PC-9 (cell line): ENCODE measurements around the gene DAPK1. TPM values are rescaled to one million over a fixed set of nuclear protein-coding genes. Genes with fewer than 3 reads are reported as not detected.

Experiments
- BruUV-seq: library from RNA; stranded (reverse); fragments of 400-500 nt; replicated peaks from 2 replicates; lab custom pipeline; 2021; lab: Mats Ljungman, UMichigan
- CTCF ChIA-PET: fragments of 300-600 bp; sonication (Branson Sonifier 250); formaldehyde crosslinking; loops from one replicate; lab custom pipeline; 2022; ENCODE audit warnings: antibody characterized with exemption; lab: Charles Lee
- POLR2A ChIA-PET: fragments of 300-600 bp; sonication (Branson Sonifier 250); formaldehyde crosslinking; loops from one replicate; lab custom pipeline; 2022; ENCODE audit warnings: antibody characterized with exemption; ENCODE audit not compliant: unreplicated experiment; lab: Charles Lee
- DNase-seq, 2 experiments: peaks; one replicate each; pipeline versions ENCODE4 v3.0.0 to v3.0.0-alpha.2; 2015 to 2022; ENCODE audit warnings: mixed read lengths in 1 of 2
- H2AFZ ChIP-seq: fragments of 200-600 bp; sonication (generic); 2 replicates; pipeline ENCODE4 v1.8.1; 2017; ENCODE audit warnings: antibody characterized with exemption
- H3F3A ChIP-seq: fragments of 200-600 bp; sonication (generic); 2 replicates; pipeline ENCODE4 v1.8.1; 2017; ENCODE audit warnings: antibody characterized with exemption, mild to moderate bottlenecking, low read depth; ENCODE audit not compliant: insufficient read depth
- H3K27ac ChIP-seq: fragments of 200-600 bp; sonication (generic); 2 replicates; pipeline ENCODE4 v1.6.1; 2016; ENCODE audit warnings: mixed run types
- H3K27me3 ChIP-seq: fragments of 200-600 bp; sonication (generic); 2 replicates; pipeline ENCODE4 v1.6.1; 2016; ENCODE audit warnings: low read depth, mixed run types; ENCODE audit not compliant: insufficient read depth
- H3K36me3 ChIP-seq: fragments of 200-600 bp; sonication (generic); 2 replicates; pipeline ENCODE4 v1.6.1; 2016; ENCODE audit warnings: low read depth, mixed run types
- H3K4me1 ChIP-seq: fragments of 200-600 bp; sonication (generic); replicated peaks from 2 replicates; pipeline ENCODE4 v1.6.1; 2016; ENCODE audit warnings: mixed run types; ENCODE audit not compliant: insufficient read depth
- H3K4me2 ChIP-seq: fragments of 200-600 bp; sonication (generic); 2 replicates; pipeline ENCODE4 v1.6.1; 2017; ENCODE audit warnings: mixed run types
- H3K4me3 ChIP-seq: fragments of 200-600 bp; sonication (generic); 2 replicates; pipeline ENCODE4 v1.6.1; 2016; ENCODE audit warnings: mixed run types
- H3K79me2 ChIP-seq: fragments of 200-600 bp; sonication (generic); 2 replicates; pipeline ENCODE4 v1.6.1; 2017; ENCODE audit warnings: low read depth, mixed run types
- H3K9me2 ChIP-seq: fragments of 200-600 bp; sonication (generic); 2 replicates; pipeline ENCODE4 v1.8.1; 2017; ENCODE audit warnings: mild to moderate bottlenecking; ENCODE audit not compliant: insufficient read depth
- H3K9me3 ChIP-seq: fragments of 200-600 bp; sonication (generic); 2 replicates; pipeline ENCODE4 v1.8.1; 2016; ENCODE audit warnings: low read depth; ENCODE audit not compliant: insufficient read depth
- H4K20me1 ChIP-seq: fragments of 200-600 bp; sonication (generic); 2 replicates; pipeline ENCODE4 v1.8.1; 2017; ENCODE audit not compliant: insufficient read depth
- EZH2 ChIP-seq: fragments of 200-600 bp; sonication (generic); IDR thresholded peaks from 2 replicates; pipeline ENCODE4 v1.8.0; 2017; ENCODE audit warnings: antibody characterized with exemption, low read depth
- intact Hi-C: fragments of 100-400 bp; cut with micrococcal nuclease; formaldehyde crosslinking; loops from one replicate; pipeline ENCODE4 v1.10.0; 2022; ENCODE audit not compliant: unreplicated experiment
- total RNA-seq: library from RNA; stranded (reverse); gene quantifications from 2 replicates; pipeline ENCODE4 v1.2.3, GENCODE V29; 2021
- TF ChIP-seq, protein P1 (sequence below): fragments of 200-600 bp; sonication (generic); conservative IDR thresholded peaks from 2 replicates; pipeline ENCODE4 v1.6.1; 2017; ENCODE audit warnings: mixed run types, antibody characterized with exemption, mild to moderate bottlenecking, moderate library complexity

The DAPK1 gene
- total RNA-seq, 1 experiment from 2014 or later: 100 TPM

DNA sequence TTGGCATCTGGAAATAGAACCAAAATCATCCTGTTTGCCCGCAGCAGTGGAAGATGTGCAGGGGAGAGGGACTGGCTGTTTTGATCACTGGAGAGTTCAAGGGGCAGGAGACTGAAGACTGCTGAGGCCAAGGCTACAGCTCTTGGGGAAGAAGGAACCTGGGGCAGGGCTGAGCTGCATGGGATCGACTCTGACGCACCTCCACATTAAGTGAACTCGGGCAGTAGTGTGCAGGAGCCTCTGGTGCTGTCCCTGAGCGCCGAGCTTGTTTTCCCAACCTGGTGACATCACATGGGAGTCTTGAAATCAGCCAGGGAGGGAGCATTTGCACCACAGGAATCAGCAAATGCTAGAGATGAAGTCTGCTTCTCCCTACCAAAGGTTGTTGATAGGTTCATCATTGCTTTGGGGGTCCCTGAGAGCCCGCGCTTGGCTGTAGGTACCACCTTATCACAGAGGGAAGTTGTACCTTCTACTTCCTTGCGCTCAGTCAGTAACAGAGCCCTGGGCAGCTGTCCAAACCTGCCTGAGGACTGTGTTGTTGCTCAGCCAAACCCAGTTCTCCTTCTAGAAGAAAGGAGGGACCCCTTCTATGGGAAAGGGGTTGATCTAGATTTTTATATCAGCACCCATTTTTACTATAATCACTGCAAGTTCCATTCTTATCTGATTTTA is 175.9 kb downstream of the DAPK1 start:
- no peaks in the 10 kb centered on the region for H3K9me2 ChIP-seq
- no peaks in the 10 kb centered on the region for H3K36me3 ChIP-seq
- no TSS peak for BruUV-seq
- H3K79me2 ChIP-seq: no peaks in the 10 kb centered on the region
- POLR2A ChIA-PET: no interaction called here
- intact Hi-C loops: no loop called here
- H3K27me3 ChIP-seq: no peaks in the 10 kb centered on the region
- TF ChIP-seq, protein P1, sequence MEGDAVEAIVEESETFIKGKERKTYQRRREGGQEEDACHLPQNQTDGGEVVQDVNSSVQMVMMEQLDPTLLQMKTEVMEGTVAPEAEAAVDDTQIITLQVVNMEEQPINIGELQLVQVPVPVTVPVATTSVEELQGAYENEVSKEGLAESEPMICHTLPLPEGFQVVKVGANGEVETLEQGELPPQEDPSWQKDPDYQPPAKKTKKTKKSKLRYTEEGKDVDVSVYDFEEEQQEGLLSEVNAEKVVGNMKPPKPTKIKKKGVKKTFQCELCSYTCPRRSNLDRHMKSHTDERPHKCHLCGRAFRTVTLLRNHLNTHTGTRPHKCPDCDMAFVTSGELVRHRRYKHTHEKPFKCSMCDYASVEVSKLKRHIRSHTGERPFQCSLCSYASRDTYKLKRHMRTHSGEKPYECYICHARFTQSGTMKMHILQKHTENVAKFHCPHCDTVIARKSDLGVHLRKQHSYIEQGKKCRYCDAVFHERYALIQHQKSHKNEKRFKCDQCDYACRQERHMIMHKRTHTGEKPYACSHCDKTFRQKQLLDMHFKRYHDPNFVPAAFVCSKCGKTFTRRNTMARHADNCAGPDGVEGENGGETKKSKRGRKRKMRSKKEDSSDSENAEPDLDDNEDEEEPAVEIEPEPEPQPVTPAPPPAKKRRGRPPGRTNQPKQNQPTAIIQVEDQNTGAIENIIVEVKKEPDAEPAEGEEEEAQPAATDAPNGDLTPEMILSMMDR: no peak
- no peak for TF ChIP-seq EZH2
- H3K4me2 ChIP-seq: no peak overlapping the region
- H3K27ac ChIP-seq: no peak overlapping the region
- no peaks in the 10 kb centered on the region for H3F3A ChIP-seq
- H4K20me1 ChIP-seq: no peaks in the 10 kb centered on the region
- no peaks in the 10 kb centered on the region for H3K9me3 ChIP-seq
- H3K4me1 ChIP-seq: no peaks in the 10 kb centered on the region
- no peak for DNase-seq
- CTCF ChIA-PET: no interaction called here
- no peak overlapping the region for H3K4me3 ChIP-seq
- no peak overlapping the region for H2AFZ ChIP-seq

DNA sequence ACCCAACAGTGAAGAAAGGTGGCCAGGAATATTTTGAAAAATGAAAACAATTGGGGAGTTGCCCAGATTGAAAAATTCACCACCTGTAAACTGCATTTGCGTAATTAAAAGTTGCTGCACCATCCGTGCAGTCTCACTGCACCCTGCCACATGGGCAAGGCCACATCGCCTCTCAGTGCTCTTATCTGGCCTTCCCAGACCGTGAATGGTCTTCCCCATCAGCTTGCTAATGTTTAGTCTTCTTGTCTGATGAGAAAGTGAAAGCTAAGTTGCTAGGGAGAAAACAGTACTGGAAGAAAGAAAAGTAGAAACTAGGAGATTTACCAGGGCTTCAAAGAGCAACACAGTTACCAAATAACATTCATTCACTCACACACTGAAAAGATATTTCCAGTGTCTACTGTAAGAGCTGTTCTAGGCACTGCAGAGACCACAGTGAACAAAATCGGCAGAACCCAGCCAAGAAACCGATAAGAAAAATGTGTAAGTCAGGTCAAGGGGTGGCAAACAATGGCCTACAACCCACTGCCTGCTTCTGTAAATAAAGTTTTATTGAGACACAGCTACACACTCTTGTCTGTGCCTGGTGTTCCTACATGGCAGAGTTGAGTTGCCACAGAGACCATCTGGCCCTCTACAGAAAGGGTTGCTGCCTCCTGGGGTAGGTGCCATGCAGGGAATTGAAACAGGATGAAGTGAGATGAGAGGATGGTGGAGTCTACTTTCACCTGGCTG is 177.1 kb downstream of the DAPK1 start:
- Histone ChIP-seq H3K4me2 (no peak overlapping the region), H4K20me1 (no peaks in the 10 kb centered on the region), H3K9me3 (no peaks in the 10 kb centered on the region), H3K4me3 (no peak overlapping the region), H3K27me3 (no peaks in the 10 kb centered on the region), H3K9me2 (no peaks in the 10 kb centered on the region), H3K4me1 (no peaks in the 10 kb centered on the region), H3K27ac (no peak overlapping the region), H2AFZ (no peak overlapping the region), H3K36me3 (no peaks in the 10 kb centered on the region), H3F3A (no peaks in the 10 kb centered on the region), H3K79me2 (no peaks in the 10 kb centered on the region)
- POLR2A ChIA-PET: no interaction called here
- DNase-seq: no peak
- CTCF ChIA-PET: no interaction called here
- no peak for TF ChIP-seq EZH2
- TF ChIP-seq, protein P1: no peak
- BruUV-seq: no TSS peak
- intact Hi-C loops: no loop called here

GRCh38 chr9:87675906-87676515 is 178.3 kb downstream of the DAPK1 start:
- Histone ChIP-seq H3K4me1 (no peaks in the 10 kb centered on the region), H3K27me3 (no peaks in the 10 kb centered on the region), H2AFZ (no peak overlapping the region), H4K20me1 (no peaks in the 10 kb centered on the region), H3F3A (no peaks in the 10 kb centered on the region), H3K79me2 (no peaks in the 10 kb centered on the region), H3K9me2 (no peaks in the 10 kb centered on the region), H3K4me2 (no peak overlapping the region), H3K36me3 (no peaks in the 10 kb centered on the region), H3K4me3 (no peak overlapping the region), H3K27ac (no peak overlapping the region), H3K9me3 (no peaks in the 10 kb centered on the region)
- POLR2A ChIA-PET: interaction anchor here (0.6 kb wide), 1 partner anchor 319 kb away, joined by 3 read pairs; no protein-coding TSS in a partner anchor
- no TSS peak for BruUV-seq
- intact Hi-C loops: no loop called here
- no peak for DNase-seq
- CTCF ChIA-PET: no interaction called here
- TF ChIP-seq, protein P1: no peak
- no peak for TF ChIP-seq EZH2
